GDM1 (cell line): ENCODE data around the gene TTC9B.

Source experiments
- DNase-seq: peaks from one replicate; lab custom pipeline; 2025; lab: John Stamatoyannopoulos, UW

TTC9B gene

DNA sequence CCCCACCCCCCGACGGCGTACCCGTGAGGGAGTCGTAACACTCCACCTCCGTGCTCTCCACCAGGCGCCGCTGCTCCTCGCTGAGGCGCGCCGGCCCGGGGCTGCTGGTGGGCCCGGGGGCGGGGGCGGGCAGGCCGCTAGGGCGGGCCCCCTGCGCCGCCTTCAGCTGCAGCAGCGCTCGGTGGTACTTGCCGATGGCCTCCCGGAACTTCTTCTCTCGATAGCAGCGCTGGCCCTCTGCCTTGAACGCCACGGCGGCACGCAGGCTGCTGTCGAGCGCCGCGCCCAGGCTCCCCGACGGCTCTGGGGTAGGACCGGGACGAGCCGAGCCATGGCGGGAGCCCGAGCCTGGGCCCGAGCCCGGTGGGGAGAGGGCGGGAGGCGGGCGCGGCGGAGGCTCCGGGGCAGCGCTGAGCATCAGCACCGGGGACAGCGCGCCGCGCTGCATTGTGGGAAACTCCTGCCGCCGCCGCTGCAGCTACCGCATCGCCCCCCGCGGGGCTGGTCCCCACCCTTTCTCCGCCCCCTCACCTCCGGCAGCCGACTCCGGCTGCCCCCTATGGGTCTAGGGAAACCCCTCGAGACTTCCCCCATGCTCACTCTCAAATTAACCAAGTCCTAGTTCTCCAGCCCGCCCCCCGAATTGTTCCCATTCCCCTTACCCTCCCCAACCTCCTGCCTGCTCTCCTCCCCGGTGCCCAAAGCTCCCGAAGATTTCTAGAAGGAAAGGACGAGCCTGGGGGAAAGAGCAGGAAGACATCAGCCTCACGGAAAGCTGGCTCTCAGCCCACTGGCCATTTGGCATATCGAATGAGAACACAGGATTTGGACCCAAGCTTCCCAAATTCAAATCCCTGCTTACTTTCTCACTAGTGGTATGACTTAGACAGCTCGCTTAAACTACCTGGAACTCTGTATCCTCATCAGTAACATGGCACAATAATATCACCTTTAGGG, at the start of gene TTC9B:
Gene TTC9B (minus strand): TSS at position 451 of the 957 bp plus-strand sequence. CDS start 3 bp downstream, at position 448.
- no peak for DNase-seq

DNA sequence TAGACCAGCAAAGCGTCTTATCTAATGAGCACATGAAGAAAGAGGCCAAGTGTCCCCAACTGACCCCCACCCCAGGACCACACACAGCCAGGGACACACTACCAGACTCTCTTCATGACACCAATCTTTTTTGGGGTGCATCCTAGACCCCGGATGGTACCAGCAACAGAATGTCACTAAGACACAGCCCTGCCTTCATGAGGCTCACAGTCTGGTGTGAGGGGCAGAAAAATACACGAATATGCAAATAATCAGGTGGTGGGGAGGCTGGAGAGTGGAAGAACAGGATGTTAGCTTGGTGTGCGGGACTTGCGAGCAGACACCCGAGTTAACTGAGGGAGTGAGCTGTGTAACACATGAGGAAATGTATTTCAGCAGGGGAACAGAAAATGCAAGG, 49.4 kb upstream of the TTC9B start:
- no peak for DNase-seq

DNA sequence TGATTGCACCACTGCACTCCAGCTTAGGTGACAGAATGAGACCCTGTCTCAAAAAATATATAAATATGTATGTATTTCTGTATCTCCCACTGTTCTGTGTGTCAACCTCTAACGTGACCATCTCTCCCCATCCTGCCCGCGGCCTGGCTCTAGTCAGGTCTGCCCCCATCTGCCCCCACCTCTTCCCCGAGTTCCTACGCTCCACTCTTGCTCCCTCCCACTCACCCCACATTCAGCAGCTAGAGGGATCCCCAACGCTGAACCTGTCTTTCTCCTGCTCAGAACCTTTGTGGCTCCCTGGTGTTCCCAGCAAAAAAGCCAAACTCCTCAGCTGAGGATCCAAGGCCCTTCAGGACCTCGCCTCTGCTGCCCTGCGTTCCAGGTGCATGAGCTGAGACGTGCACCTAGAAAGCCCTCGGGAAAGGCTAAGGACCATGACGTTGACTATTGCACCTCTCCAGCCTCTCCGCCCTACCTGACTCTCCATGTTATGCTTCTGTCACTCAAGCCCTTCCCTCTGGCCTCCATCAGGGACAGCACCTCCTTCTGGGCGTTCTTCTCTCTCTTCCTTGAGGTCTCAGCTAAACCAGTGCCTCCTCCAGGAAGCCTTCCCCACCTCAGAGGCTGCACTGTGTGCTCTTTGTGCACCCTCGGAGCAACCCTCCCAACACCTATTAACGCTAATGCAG, 48.9 kb upstream of the TTC9B start:
- no peak for DNase-seq

DNA sequence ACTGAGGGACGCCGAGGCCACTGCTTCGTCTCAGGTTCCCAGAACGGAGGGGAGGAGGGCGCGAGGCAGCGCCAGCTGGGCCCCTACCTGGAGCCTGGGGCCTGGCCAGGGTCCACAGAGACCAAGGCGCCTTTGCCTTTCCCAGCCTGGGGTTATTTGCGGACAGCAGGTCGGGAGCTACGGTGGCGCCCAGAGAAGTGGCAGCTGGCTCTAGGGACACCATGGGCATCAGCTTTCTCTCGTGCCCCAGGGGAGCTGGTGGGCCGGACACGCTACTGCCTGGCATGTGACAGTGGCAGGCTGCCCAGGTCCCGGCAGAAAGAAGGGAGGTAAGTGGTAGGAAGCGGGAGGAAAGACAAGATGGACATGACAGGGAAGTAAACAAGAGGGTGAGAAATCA, 47.9 kb upstream of the TTC9B start:
- no peak for DNase-seq

DNA sequence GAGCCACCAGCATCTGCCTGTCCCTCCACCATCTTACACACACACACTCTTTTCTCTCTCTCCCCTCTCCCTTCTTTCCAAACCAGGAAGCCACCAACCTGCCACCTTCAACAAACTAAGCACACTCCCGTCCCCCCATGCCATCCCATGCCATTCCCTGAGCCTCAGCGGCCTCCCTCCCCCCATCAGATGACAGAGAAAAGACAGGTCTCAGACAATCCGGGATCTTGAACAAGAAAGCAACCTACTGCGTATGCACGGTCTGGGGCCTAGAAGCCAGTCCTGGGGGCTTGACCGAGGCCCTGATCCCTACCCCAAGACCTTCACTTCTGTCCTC, 47.5 kb upstream of the TTC9B start:
- DNase-seq = no peak

DNA sequence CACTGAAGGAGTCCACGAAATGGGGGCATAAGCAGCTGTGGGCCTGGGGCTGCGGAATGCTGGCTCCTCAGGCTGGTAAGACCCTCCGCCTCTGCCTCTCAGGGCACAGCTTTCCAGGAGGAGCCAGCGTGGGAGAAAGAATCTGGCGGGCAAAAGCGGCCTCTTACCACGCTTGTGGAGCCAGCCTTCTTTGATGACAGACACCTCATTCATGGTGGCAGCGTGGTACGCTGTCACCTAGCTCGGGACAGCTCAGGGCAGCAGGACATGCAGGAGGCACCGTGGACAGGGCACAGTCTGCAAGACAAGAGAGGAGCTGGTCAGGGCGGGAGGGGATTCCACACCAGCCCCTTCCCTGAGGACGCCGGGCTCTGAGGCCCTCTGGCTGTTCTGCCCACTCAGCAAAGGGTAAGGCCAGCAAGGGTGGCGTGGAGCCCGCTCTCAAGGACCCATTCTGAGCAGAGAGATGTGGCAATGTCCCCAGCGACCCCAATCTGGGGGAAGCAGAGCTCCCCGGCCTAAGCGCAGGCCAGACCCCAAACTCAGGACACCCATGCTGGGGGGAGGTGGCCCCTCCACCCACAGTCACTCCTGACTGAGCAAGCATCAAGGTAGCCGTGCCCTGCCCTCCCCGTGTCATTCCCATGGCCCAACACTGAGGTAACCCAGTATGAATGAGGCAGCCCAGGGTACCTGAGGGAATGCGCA, 47.0 kb upstream of the TTC9B start:
- no peak for DNase-seq

DNA sequence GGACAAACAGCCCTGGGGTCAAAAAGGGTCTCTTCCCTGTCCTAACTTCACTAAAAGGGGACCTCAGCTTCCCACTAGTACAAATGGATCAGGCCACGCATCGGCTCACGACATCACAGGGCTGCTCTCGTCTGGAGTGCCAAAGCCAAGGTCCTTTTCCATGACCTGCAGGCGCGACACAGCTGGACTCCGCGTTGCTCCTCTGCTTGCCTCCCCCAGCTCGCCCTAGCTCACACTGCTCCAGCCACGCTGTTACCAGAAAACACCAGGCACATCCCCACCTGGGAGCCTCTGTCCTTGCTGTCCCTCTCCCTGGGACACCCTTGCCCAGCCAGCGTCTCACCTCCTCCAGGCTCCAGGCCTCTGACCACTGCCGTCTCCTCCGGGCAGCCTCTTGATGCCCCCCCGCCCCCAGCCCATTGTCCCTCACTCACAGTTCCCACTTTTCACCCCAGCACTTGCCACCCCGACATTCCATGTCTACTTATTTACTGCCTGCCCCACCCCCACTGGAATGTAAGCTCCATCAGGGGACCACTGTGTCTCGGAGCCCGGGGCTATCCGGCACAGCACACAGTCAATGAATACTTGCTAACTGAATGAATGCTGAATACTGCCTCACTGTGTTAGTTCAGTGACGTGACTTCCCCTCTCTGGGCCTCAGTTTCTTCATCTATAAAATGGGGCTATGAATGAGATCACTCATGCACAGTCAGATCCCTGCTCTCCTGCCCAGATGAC, 46.3 kb upstream of the TTC9B start:
- no peak for DNase-seq

DNA sequence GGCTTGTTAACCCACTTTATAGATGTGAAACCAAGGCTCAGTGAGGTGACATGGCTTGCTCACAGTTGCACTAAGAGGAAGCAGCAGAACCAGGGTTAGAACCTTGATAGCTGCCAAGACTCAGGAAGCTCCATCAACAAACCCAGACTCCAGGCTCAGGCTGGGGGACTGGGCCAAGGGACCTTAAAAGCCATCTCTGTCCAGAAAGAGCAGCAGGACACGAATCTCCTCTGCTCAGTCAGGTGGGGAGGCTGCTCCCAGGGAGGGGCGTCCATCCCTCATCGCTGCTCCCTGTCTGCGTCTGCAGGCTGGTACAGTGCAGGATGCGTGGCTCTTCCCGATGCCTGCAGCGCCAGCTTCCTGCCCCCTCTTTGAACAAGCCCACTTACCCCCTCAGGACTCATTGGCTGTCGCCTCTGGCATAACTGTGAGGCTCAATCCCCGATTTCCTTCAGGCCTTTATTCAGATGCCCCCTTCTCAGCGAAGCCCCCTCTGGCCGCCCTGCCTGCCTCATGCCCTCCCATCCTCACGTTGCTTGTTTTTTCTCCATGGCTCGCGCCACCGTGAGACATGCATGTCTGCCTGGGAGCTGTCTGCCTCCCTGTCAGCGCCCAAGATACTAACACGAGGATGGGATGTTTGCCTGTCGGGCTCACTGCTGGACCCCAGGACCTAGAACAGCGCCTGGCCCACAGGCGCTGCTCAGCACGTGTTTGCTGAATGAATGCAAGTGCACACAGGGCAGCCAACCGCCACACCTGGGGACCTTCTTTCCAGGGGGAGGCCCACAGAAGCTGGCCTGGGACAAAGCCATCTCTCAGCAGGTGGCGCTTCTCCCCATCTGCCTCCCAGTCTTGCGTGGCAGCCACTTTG, 45.5 kb upstream of the TTC9B start:
- no peak for DNase-seq

DNA sequence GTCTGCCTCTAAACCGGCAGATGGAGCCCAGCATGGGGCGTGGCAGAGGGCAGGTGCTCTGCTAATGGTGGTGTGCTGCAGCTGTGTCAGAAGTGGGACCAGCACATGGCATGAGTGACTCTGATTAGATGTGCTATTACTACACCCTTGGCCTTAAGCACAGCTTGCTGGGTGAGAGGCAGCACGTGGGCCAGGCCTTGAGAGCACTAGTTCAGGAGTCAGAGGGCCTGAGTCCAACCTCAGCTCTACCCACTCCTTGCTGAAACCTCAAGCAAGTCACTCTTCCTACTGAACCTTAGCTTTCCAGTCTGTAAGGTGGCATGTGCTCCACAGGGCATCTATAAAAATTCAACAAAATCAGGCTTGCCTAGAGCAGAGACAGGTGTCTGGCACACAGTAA, 44.2 kb upstream of the TTC9B start:
- DNase-seq = no peak

DNA sequence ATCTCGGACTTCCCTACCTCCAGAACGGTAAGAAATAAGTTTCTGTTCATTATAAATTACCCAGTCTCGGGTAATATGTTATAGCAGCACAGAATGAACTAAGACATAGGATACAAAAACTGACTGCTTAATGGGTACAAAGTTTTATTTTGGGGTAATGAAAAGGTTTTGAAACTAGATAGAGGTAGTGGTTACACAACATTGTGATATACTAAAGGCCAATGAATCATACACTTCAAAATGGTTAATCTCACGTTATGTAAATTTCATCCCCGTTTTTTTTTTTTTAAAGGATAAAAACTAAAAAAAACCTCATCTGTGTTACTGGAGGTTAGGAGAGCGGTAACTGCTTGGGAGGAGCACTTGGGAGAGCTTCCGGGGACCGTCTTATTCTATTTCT, 43.4 kb upstream of the TTC9B start:
- no peak for DNase-seq

DNA sequence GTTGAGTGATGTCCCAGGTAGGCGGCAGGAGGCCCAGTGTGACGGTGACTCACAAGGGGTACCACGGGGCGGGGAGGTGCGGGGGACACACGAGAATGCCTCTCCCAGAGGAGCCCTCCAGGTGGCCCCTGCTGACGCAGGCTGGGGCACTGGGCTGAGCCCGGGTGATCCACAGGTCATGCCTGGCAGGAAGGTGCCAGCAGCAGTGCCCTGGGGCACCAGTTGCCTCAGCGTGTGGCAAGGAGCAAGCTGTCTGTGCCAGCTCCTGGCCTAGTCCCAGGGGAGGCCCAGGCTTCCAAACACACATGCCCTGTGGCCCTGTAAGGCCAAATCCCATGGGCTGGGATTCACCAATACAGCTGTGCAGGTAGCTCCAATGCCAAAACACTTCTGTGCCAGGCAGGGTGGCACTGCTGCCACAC, 38.9 kb upstream of the TTC9B start:
- DNase-seq = no peak

DNA sequence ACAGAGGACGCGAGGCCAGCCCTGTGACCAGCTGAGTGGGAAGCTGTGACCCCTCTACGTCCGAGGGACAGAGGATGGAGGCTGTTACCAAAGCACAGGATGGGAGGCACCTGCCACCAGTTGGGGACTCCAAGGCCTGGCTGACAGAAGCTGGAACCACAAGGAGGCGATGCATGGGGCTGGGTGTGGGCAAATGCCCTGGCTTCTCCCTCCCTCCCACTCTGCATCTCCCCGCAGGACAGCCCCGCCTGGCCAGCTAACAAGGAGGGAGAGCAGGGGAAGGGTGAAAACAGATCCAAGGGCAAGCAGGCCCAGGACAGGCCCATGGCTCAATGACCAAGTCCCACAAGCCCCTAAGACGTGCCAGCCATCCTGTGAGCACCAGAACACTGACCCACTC, 38.3 kb upstream of the TTC9B start:
- no peak for DNase-seq

DNA sequence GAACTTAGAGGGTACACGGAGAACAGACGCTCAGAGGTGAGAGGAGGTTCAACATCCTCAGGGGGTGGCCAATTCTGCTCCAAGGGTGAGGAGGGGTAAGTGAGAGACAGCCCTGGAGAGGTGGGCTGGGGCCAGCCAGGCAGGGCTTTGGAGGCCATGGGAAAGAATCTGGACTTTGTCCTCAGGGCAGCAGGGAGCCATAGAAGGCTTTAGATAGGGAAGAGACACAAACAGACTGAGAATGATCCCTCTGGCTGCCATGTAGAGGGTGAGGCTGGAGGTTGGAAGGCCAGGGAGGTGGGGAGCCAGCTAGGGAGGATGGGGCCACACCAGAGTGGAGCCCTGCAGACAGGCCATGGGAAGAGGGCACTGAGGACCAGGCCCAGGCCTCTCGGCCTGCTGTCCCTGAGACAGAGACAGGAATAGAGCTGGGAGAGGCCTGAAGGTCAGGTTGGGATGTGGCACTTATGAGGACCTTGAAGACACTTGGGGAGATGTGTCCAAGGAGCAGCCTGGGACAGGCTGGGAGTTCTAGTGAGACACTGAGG, 37.5 kb upstream of the TTC9B start:
- no peak for DNase-seq

DNA sequence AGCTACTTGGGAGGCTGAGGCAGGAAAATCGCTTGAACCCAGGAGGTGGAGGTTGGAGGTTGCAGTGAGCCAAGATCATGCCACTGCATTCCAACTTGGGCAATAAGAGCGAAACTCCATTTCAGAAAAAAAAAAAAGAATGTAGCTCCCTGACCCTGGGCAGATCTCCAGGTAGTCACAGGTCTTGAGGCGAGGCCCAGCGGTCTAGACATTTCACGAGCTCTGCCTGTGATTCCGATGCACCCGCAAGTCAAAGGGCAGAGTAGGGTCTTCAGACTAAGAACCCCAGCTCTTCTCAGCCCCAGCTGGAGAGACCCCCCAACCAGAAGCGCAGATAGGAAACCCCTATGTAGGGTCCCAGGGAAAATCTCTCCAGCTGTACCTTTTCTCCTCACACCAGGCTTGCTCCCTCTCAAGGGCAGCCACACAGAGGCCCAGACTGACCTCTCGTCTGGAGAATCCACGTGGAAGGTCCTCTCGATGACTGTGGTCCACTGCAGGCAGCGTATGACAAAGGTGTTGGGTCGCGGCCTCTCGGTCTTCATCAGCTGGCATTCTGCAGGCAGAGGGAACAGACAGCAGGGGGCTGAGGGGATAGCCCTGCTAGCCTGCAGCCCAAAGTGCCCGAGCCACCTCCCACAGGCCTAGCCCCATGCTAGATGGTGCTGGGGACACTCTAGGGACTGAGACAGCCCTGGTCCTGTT, 36.7 kb upstream of the TTC9B start:
- DNase-seq = no peak

DNA sequence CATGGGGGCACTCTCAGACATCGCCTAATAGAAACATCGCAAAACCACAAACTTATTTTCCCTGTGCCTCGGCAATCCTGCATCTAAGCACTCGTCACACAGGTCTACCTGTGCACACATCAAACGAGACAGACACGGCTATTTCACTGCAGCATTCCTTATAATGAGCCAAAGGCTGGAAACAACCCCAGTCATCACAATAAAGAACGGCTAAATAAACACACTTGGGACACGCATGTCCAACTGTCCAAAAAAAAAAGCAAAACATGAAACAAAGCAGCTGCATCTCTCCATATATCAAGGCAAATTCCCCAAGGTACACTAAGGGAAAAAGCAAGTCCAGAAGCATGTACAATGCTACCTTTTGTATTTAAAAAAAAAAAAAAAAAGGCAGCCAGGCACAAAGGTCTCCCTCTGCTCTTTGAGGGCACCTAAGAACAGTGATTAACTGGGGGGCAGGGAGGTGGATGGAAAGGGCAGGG, 35.5 kb upstream of the TTC9B start:
- DNase-seq = no peak

DNA sequence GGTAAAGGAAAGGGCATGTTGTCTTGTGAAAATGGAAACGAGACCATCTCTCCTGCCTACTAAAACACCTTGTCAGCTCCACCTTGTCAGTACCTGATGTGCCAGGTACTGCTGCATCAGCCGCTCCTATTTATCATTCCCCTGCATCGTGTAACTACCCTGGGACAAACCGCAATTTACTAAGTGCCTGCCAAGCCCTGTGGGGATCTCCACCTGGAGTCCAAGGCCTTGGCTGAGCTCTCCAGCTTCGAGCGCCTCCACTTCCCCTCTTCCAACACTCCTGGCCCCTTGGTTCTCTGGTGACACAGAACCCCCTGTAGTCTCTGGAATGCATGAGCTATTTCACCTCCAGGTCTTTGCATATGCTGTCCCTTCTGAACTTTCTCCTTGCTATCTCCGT, 34.2 kb upstream of the TTC9B start:
- no peak for DNase-seq

DNA sequence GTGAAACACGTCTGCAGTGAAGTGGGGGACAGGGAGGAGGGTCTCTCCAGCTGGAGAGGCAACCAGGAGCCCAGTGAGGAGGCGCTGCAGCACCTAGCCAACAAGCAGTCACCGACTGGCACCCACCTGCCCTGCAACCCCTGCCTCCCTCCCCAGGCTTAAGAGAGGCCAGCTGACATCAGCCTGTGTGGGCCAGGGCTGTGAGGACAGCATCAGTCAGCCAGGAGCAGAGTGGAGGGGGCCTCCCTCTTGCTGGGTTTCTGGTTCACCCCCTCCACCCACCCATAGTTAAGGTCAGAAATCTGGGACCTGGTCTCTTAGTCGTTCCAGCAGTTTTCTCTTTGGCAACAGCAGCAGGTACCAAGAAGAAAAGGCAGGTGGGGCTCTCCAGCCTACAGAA, 33.8 kb upstream of the TTC9B start:
- no peak for DNase-seq

DNA sequence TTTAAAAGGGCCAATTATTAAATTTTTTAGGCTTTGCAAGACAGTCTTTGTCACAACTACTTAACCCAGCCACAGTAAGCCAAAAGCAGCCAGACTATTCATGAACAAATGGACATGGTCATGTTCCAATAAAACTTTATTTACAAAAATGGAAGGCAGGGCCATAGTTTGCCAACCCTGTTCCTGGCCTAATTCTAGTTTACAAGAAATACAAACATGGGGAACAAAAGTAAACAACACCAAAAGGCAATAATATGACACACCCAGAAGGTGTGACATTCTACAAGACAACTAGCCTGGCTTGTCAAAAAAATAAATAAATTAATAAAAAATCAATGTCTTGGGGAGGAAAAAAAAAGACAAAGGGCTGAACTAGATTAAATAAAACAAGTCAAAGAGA, 33.1 kb upstream of the TTC9B start:
- no peak for DNase-seq

DNA sequence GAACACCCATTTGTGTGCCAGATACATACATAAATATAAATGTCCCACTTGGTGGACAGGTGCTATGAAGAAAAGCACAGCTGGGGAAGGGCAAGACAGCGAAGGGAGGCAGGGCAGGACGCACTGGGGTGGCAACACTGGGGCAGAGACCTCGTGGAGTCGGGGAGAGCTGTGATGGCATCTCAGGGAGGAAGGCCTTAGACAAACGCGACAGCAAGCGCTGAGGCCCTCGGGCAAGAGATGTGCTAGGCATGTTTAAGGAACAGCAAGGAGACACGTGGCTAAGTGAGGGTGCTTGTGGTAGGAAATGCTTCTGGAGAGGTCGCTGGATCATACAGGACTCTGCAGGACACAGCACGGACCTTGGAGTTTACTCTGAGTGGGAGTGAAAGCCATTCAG, 31.6 kb upstream of the TTC9B start:
- no peak for DNase-seq

DNA sequence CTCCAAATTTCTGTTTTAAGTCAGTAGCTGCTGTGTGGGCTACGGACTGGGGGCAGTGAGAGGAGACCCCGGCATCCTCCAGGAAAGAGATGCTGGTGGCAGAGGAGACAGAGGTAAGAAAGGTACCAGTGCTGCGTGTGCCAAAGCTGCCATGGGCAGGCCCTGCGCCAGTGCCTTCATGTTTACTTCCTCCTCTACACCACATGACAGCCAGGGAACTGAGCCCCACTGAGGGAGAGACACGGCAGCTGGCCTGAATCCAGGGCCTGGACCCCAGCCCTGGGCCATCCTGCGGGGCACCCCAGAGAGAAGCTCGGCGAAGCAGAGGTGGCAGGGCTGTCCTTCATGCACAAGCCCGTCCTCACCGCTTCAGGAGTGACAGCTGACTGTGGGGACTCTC, 31.0 kb upstream of the TTC9B start:
- no peak for DNase-seq
